ENCODE results near the gene DACT3. TPM values are rescaled to one million over a fixed set of nuclear protein-coding genes. Genes with fewer than 3 reads are reported as not detected.

DACT3 gene
- total and polyA plus RNA-seq, 12 donors = 3.9 to 29.3 (median 12.2) TPM

GRCh38 chr19:46611776-46612175 lies 49.2 kb downstream of the DACT3 start:
- WGBS, 2 donors = 67 to 82% methylated on average over 6 of the region's 6 CpGs
- peak overlapping the region in 1 of 10 donors; percentile 45 for H3K27ac ChIP-seq
- H3K9me3 ChIP-seq = no peaks in the 10 kb centered on the region
- TF ChIP-seq CTCF (IDR thresholded peaks at IDR 0.05) = no peak
- H3K36me3 ChIP-seq = peaks cover 0 to 43% (median 32%) of the 10 kb centered on the region in 9 donors
- DNase-seq = no peak
- H3K4me1 ChIP-seq = peaks cover 0 to 38% (median 17%) of the 10 kb centered on the region in 9 donors
- H3K4me3 ChIP-seq = no peak overlapping the region
- no peaks in the 10 kb centered on the region for H3K27me3 ChIP-seq
- no peak for ATAC-seq
- intact Hi-C loops (cut with DNase I) = loop anchor here in 1 of 10 donors (5.0 kb wide), 1 partner anchor 51 kb away; the partner anchor contains the start of gene DACT3

GRCh38 chr19:46610851-46611770 lies 49.9 kb downstream of the DACT3 start:
- peak in 1 of 8 donors; percentile 7 for ATAC-seq
- peaks cover 0 to 50% (median 38%) of the 10 kb centered on the region in 9 donors for H3K36me3 ChIP-seq
- no peaks in the 10 kb centered on the region for H3K9me3 ChIP-seq
- no peak for DNase-seq
- no peak overlapping the region for H3K4me3 ChIP-seq
- WGBS, 2 donors = 76 to 79% methylated on average over 17 of the region's 17 CpGs
- peak overlapping the region in 1 of 10 donors; percentile 45 for H3K27ac ChIP-seq
- intact Hi-C loops (cut with DNase I) = loop anchor here in 1 of 10 donors (5.0 kb wide), 1 partner anchor 51 kb away; the partner anchor contains the start of gene DACT3
- H3K27me3 ChIP-seq = no peaks in the 10 kb centered on the region
- TF ChIP-seq CTCF (IDR thresholded peaks at IDR 0.05) = no peak
- peaks cover 0 to 33% (median 20%) of the 10 kb centered on the region in 9 donors for H3K4me1 ChIP-seq

- intact Hi-C loops (cut with DNase I) = loop anchor here in 1 of 10 donors (5.0 kb wide), 1 partner anchor 52 kb away; the partner anchor contains the start of gene DACT3
- H3K36me3 ChIP-seq = peaks cover 0 to 56% (median 46%) of the 10 kb centered on the region in 9 donors
These were observed 50.6 kb downstream of the DACT3 start for GRCh38 chr19:46610413-46610775.

More at GRCh38 chr19:46610413-46610775, 50.6 kb downstream of the DACT3 start:
- no peaks in the 10 kb centered on the region for H3K9me3 ChIP-seq
- DNase-seq (no peak), ATAC-seq (no peak)
- no peak for TF ChIP-seq CTCF (IDR thresholded peaks at IDR 0.05)
- peaks cover 2 to 40% (median 27%) of the 10 kb centered on the region in 9 donors for H3K4me1 ChIP-seq
- H3K27ac ChIP-seq = no peak overlapping the region
- WGBS, 2 donors = 64 to 65% methylated on average over 5 of the region's 5 CpGs
- no peak overlapping the region for H3K4me3 ChIP-seq
- H3K27me3 ChIP-seq = no peaks in the 10 kb centered on the region

All from heart right ventricle (tissue), 16 donors.